Uterus (tissue), 2 donors: ENCODE measurements around the gene TUBA8.

Experiments used
- POLR2A ChIP-seq, 2 donors: fragments of 450-650 bp; IDR thresholded peaks; one replicate each; pipeline ENCODE4 v1.6.1; 2016; ENCODE audit warnings: antibody characterized with exemption in 2 of 2, mild to moderate bottlenecking in 1 of 2, moderate library complexity in 1 of 2
- TF ChIP-seq, protein P1 (sequence below), 4 experiments: fragments of 200-600 bp in 2 of 4; fragments of 450-650 bp in 2 of 4; sonication (generic) in 2 of 4; IDR thresholded peaks; one replicate each; pipeline ENCODE4 v1.5.1; 2016 to 2019; ENCODE audit warnings: antibody characterized with exemption in 4 of 4, mild to moderate bottlenecking in 2 of 4, moderate library complexity in 1 of 4

DNA sequence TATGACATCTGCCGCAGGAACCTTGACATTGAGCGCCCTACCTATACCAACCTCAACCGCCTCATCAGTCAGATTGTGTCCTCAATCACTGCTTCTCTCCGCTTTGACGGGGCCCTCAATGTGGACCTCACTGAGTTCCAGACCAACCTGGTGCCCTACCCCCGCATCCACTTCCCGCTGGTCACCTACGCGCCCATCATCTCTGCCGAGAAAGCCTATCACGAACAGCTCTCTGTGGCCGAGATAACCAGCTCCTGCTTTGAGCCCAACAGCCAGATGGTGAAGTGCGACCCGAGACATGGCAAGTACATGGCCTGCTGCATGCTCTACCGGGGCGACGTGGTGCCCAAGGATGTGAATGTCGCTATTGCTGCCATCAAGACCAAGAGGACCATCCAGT lies 16.0 kb downstream of the TUBA8 start:
- TF ChIP-seq, protein P1, sequence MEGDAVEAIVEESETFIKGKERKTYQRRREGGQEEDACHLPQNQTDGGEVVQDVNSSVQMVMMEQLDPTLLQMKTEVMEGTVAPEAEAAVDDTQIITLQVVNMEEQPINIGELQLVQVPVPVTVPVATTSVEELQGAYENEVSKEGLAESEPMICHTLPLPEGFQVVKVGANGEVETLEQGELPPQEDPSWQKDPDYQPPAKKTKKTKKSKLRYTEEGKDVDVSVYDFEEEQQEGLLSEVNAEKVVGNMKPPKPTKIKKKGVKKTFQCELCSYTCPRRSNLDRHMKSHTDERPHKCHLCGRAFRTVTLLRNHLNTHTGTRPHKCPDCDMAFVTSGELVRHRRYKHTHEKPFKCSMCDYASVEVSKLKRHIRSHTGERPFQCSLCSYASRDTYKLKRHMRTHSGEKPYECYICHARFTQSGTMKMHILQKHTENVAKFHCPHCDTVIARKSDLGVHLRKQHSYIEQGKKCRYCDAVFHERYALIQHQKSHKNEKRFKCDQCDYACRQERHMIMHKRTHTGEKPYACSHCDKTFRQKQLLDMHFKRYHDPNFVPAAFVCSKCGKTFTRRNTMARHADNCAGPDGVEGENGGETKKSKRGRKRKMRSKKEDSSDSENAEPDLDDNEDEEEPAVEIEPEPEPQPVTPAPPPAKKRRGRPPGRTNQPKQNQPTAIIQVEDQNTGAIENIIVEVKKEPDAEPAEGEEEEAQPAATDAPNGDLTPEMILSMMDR (IDR thresholded peaks at IDR 0.05) = no peak
- no peak for TF ChIP-seq POLR2A (IDR thresholded peaks at IDR 0.05)
